IMR-90 (cell line): Measurements from ENCODE around the gene MEGF10. TPM values are rescaled to one million over a fixed set of nuclear protein-coding genes. Genes with fewer than 3 reads are reported as not detected.

Experiments used
- ATAC-seq: fragments of 200-7000 bp; cut with Tn5 transposase; 2 replicates; pipeline ENCODE4 v1.9.1; 2020; ENCODE audit warnings: low read depth, mild to moderate bottlenecking, moderate library complexity
- BruUV-seq: library from RNA; stranded (reverse); fragments of 400-500 nt; replicated peaks from 2 replicates; lab custom pipeline; 2021; lab: Mats Ljungman, UMichigan
- CTCF ChIA-PET: fragments of 300-600 bp; formaldehyde crosslinking; extraction: SDS; loops from one replicate; lab custom pipeline; 2021; ENCODE audit warnings: antibody characterized with exemption; lab: Yijun Ruan, JAX
- POLR2A ChIA-PET: fragments of 300-600 bp; sonication (Branson Sonifier 250); formaldehyde crosslinking; loops from one replicate; lab custom pipeline; 2022; ENCODE audit warnings: antibody characterized with exemption; ENCODE audit not compliant: unreplicated experiment; lab: Charles Lee
- DNase-seq: peaks from one replicate; pipeline ENCODE4 v3.0.0; 2013
- H2AFZ ChIP-seq: replicated peaks from 2 replicates; pipeline ENCODE3; 2013; ENCODE audit warnings: low read length, mild to moderate bottlenecking; ENCODE audit not compliant: poor library complexity
- H2AK5ac ChIP-seq: 2 replicates; pipeline ENCODE4 v1.6.1; 2013; ENCODE audit warnings: low read depth, low read length, inconsistent platforms
- H2AK9ac ChIP-seq: replicated peaks from 2 replicates; pipeline ENCODE3; 2013; ENCODE audit warnings: mild to moderate bottlenecking, low read depth, low read length, moderate library complexity; ENCODE audit not compliant: poor library complexity
- H2BK120ac ChIP-seq: 2 replicates; pipeline ENCODE4 v1.6.1; 2013; ENCODE audit warnings: low read depth, low read length, inconsistent platforms
- H2BK15ac ChIP-seq: 3 replicates; pipeline ENCODE4 v1.6.1; 2013; ENCODE audit warnings: low read depth, low read length, inconsistent platforms
- H2BK20ac ChIP-seq: 2 replicates; pipeline ENCODE4 v1.6.1; 2013; ENCODE audit warnings: low read depth, mild to moderate bottlenecking, inconsistent platforms, low read length, moderate library complexity
- H2BK5ac ChIP-seq: 2 replicates; pipeline ENCODE4 v1.6.1; 2013; ENCODE audit warnings: mild to moderate bottlenecking, low read depth, low read length, inconsistent platforms; ENCODE audit not compliant: poor library complexity, severe bottlenecking
- H3K14ac ChIP-seq: replicated peaks from 2 replicates; pipeline ENCODE4 v1.6.1; 2013; ENCODE audit warnings: low read depth, low read length, inconsistent platforms
- H3K18ac ChIP-seq: 2 replicates; pipeline ENCODE4 v1.6.1; 2013; ENCODE audit warnings: low read depth, low read length, control low read depth
- H3K23ac ChIP-seq: 2 replicates; pipeline ENCODE4 v1.6.1; 2013; ENCODE audit warnings: low read depth, low read length, inconsistent platforms
- H3K27ac ChIP-seq: 2 replicates; pipeline ENCODE4 v1.5.1; 2013; ENCODE audit warnings: mild to moderate bottlenecking, control low read depth, low read length; ENCODE audit not compliant: insufficient read depth
- H3K27me3 ChIP-seq: 2 replicates; pipeline ENCODE4 v1.6.1; 2013; ENCODE audit warnings: low read length; ENCODE audit not compliant: control insufficient read depth, insufficient read depth
- H3K36me3 ChIP-seq: 2 replicates; pipeline ENCODE4 v1.6.1; 2013; ENCODE audit warnings: low read length, mixed read lengths; ENCODE audit not compliant: control insufficient read depth, insufficient read depth
- H3K4ac ChIP-seq: 2 replicates; pipeline ENCODE4 v1.6.1; 2013; ENCODE audit warnings: low read depth, low read length, inconsistent platforms
- H3K4me1 ChIP-seq: 2 replicates; pipeline ENCODE4 v1.6.1; 2013; ENCODE audit warnings: low read length, mixed read lengths; ENCODE audit not compliant: control insufficient read depth, insufficient read depth
- H3K4me2 ChIP-seq: 2 replicates; pipeline ENCODE4 v1.6.1; 2013; ENCODE audit warnings: low read depth, mild to moderate bottlenecking, control low read depth, low read length, moderate library complexity
- H3K4me3 ChIP-seq: 2 replicates; pipeline ENCODE4 v1.5.1; 2013; ENCODE audit warnings: low read depth, mild to moderate bottlenecking, control low read depth, low read length, moderate library complexity; ENCODE audit not compliant: insufficient read depth
- H3K56ac ChIP-seq: 2 replicates; pipeline ENCODE4 v1.6.1; 2013; ENCODE audit warnings: low read length, inconsistent platforms; ENCODE audit not compliant: insufficient read depth; ENCODE audit errors: extremely low read depth
- H3K79me1 ChIP-seq, 2 experiments: 2 replicates each; pipeline ENCODE4 v1.6.1; 2013; ENCODE audit warnings: low read length in 2 of 2, inconsistent platforms in 1 of 2, low read depth in 1 of 2
- H3K9ac ChIP-seq: 2 replicates; pipeline ENCODE4 v1.6.1; 2013; ENCODE audit warnings: low read depth, low read length, control low read depth
- H3K9me1 ChIP-seq: 2 replicates; pipeline ENCODE4 v1.6.1; 2013; ENCODE audit warnings: low read length, inconsistent platforms; ENCODE audit not compliant: insufficient read depth
- H3K9me3 ChIP-seq: 2 replicates; pipeline ENCODE4 v1.6.1; 2013; ENCODE audit warnings: low read length; ENCODE audit not compliant: control insufficient read depth, insufficient read depth
- H4K20me1 ChIP-seq: 2 replicates; pipeline ENCODE4 v1.6.1; 2013; ENCODE audit warnings: low read length, inconsistent platforms; ENCODE audit not compliant: insufficient read depth
- H4K5ac ChIP-seq: 2 replicates; pipeline ENCODE4 v1.6.1; 2013; ENCODE audit warnings: mild to moderate bottlenecking, low read depth, low read length, control low read depth
- H4K8ac ChIP-seq, 2 experiments: 2 replicates each; pipeline ENCODE4 v1.6.1; 2013; ENCODE audit warnings: low read depth in 2 of 2, low read length in 2 of 2, control low read depth in 1 of 2, inconsistent platforms in 1 of 2
- H4K91ac ChIP-seq: 2 replicates; pipeline ENCODE4 v1.6.1; 2013; ENCODE audit warnings: low read depth, low read length, inconsistent platforms; ENCODE audit not compliant: insufficient read depth
- NFE2L2 ChIP-seq: fragments of 150-350 bp; IDR thresholded peaks from 2 replicates; pipeline ENCODE4 v1.6.1; 2016; ENCODE audit warnings: low read depth, mild to moderate bottlenecking, low read length
- RCOR1 ChIP-seq: IDR thresholded peaks from 2 replicates; pipeline ENCODE4 v1.6.1; 2012; ENCODE audit warnings: mild to moderate bottlenecking, low read length, improper control_type of control experiment; ENCODE audit not compliant: insufficient replicate concordance
- WGBS, 2 experiments: methylation state at CpG; one replicate each; pipeline versions ENCODE4 v1.1.5 to v1.1.7; 2013; ENCODE audit warnings: missing lambda C conversion rate in 2 of 2; ENCODE audit not compliant: insufficient read length in 1 of 2; ENCODE audit errors: extremely low coverage in 2 of 2; 5-methylcytosine and 5-hydroxymethylcytosine counted together
- dilution Hi-C: fragments of 300-500 bp; cut with HindIII; formaldehyde crosslinking; loops from one replicate; pipeline ENCODE4 v1.14.3; 2018; ENCODE audit warnings: low sequenced_read_pairs; ENCODE audit not compliant: unreplicated experiment
- in situ Hi-C: fragments of 300-500 bp; cut with MboI; formaldehyde crosslinking; loops from 3 replicates; pipeline ENCODE4 v1.14.3; 2019; ENCODE audit warnings: low sequenced_read_pairs, inconsistent platforms, mixed read lengths
- intact Hi-C: fragments of 100-400 bp; cut with micrococcal nuclease; formaldehyde crosslinking; loops from 2 replicates; pipeline ENCODE4 v1.10.0; 2022
- polyA plus RNA-seq, 3 experiments: library from polyadenylated mRNA; depleted of rRNA; stranded (reverse); fragments of >200 nt; gene quantifications; 2 replicates each; pipeline ENCODE4 v1.2.3, GENCODE V29; 2012; ENCODE audit warnings: low replicate concordance in 1 of 3
- total RNA-seq: library from RNA; depleted of rRNA; stranded (reverse); fragments of >200 nt; gene quantifications from 2 replicates; pipeline ENCODE4 v1.2.3, GENCODE V29; 2012

MEGF10 gene
- total and polyA plus RNA-seq, 2 of the 4 experiments (the other 2 are of a cell fraction) = not detected

DNA sequence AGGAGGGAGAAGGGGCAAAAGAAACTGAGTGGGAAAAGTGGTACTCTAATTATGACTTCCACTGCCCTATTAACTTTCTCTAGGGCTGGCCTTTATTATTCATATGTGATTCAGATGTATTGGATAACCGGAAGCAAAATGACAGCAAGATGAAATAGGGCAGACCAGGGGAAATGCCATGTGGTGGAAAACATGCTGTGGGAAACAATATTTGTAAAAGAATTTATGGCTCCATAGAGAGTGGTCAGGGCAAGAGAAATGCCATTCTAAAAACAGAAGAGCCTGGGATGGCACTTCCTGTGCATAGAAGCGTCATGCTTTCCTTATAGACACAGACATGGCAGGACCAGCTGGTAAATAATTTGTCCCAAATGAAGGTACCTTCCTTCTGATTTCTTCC lies 67.7 kb downstream of the MEGF10 start:
- Histone ChIP-seq H2AK9ac (no peak overlapping the region), H3K4me3 (no peak overlapping the region), H4K91ac (no peak overlapping the region), H2BK5ac (no peak overlapping the region), H3K18ac (no peak overlapping the region), H3K56ac (no peak overlapping the region), H3K4ac (no peak overlapping the region), H4K20me1 (no peaks in the 10 kb centered on the region), H2BK120ac (no peak overlapping the region), H3K9ac (no peak overlapping the region), H3K4me1 (no peaks in the 10 kb centered on the region), H3K9me3 (no peaks in the 10 kb centered on the region), H3K27ac (no peak overlapping the region), H3K14ac (no peak overlapping the region), H3K9me1 (no peaks in the 10 kb centered on the region), H2AK5ac (no peak overlapping the region), H3K79me1 (no peaks in the 10 kb centered on the region), H3K4me2 (no peak overlapping the region), H2AFZ (no peak overlapping the region), H2BK20ac (no peak overlapping the region), H4K5ac (no peak overlapping the region), H3K23ac (no peak overlapping the region), H3K36me3 (no peaks in the 10 kb centered on the region), H2BK15ac (no peak overlapping the region), H4K8ac (no peak overlapping the region), H3K27me3 (peaks cover 11% of the 10 kb centered on the region; the same call in 1 of the 2 replicates)
- TF ChIP-seq RCOR1 (no peak), NFE2L2 (no peak)
- ChIA-PET POLR2A (no interaction called here), CTCF (no interaction called here)
- dilution Hi-C loops = no loop called here
- no CpG with 5 or more reads among the region's 2 CpGs for WGBS, 2 experiments
- DNase-seq (no peak), ATAC-seq (no peak)
- in situ Hi-C loops = no loop called here
- BruUV-seq = no TSS peak
- intact Hi-C loops = no loop called here
